GM13977 (cell line): ENCODE data around the gene CCBE1.

Source experiments
- DNase-seq: peaks from one replicate; pipeline ENCODE4 v3.0.0; 2012; ENCODE audit warnings: low spot score
- in situ Hi-C: fragments of 300-500 bp; cut with MboI; formaldehyde crosslinking; loops from one replicate; pipeline ENCODE4 v1.12.0; 2022; ENCODE audit warnings: low sequenced_read_pairs, low pct_unique_long_range_greater_than_20kb, mixed read lengths, inconsistent platforms; ENCODE audit not compliant: unreplicated experiment
- TF ChIP-seq, protein P1 (sequence below): IDR thresholded peaks from 2 replicates; pipeline ENCODE4 v1.5.1; 2012; ENCODE audit warnings: mild to moderate bottlenecking, control low read depth; ENCODE audit not compliant: insufficient read depth; ENCODE audit errors: extremely low read depth, missing control alignments

Gene CCBE1

DNA sequence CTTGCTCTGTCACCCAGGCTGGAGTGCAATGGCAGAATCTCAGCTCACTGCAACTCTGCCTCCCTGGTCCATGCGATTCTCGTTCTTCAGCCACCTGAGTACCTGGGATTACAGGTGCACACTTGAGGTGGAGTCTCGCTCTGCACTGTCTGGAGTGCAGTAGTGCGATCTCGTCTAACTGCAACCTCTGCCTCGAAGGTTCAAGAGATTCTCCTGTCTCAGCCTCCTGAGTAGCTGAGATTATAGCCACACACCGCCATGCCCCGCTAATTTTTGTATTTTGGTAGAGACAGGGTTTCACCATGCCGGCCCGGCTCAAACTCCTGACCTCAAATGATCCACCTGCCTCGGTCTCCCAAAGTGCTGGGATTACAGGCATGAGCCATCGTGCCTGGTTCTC, 83.3 kb downstream of the CCBE1 start:
- DNase-seq: no peak
- TF ChIP-seq, protein P1, sequence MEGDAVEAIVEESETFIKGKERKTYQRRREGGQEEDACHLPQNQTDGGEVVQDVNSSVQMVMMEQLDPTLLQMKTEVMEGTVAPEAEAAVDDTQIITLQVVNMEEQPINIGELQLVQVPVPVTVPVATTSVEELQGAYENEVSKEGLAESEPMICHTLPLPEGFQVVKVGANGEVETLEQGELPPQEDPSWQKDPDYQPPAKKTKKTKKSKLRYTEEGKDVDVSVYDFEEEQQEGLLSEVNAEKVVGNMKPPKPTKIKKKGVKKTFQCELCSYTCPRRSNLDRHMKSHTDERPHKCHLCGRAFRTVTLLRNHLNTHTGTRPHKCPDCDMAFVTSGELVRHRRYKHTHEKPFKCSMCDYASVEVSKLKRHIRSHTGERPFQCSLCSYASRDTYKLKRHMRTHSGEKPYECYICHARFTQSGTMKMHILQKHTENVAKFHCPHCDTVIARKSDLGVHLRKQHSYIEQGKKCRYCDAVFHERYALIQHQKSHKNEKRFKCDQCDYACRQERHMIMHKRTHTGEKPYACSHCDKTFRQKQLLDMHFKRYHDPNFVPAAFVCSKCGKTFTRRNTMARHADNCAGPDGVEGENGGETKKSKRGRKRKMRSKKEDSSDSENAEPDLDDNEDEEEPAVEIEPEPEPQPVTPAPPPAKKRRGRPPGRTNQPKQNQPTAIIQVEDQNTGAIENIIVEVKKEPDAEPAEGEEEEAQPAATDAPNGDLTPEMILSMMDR: no peak
- in situ Hi-C loops: no loop called here

DNA sequence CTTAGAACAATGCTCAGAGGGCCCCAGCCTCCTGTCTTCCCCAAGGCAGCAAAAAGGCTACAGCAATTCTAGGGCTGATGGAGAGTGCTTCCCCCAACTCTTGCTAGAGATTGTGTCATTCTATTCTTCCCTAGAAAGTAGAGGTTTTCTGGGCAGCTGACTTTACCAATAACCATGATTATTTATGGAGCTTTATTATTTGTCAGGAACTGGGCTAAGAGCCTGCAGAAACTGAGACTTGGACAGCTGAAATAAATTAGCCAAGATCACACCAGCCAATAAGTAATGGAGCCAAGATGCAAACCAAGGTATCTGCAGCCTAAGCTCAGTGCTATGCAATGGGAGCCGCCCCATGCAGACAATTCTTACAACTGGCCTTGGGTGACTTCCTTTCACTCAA, 84.8 kb downstream of the CCBE1 start:
- no peak for DNase-seq
- TF ChIP-seq, protein P1: no peak
- in situ Hi-C loops: no loop called here

DNA sequence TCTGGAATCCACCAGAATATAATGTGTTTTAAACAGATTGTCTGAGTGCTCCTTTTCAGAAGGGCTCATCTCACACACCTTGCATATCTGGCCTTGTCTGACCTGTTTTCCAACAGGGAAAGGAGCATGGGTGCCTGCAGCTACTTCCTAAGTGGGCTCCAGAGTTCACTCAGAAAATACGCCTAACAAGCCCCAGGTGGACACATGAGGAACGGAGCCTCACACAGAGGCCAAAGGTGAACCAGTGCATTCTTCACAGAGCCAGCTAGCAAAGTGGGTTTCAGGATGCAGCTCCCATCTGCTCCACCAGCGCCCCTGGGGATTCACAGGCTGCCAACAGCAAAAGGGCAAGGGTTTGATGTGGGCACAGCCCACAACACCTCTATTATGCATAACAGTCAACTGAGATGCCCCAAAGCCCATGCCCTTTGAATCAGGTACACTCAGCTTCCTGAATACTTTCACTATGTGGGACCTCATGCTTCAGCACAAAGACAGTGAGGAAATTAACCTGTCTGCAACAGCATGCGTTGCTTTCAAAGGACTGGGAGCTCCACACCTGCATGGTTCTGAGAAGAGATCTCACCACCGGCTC, 86.6 kb downstream of the CCBE1 start:
- in situ Hi-C loops: no loop called here
- TF ChIP-seq, protein P1: no peak
- DNase-seq: no peak

DNA sequence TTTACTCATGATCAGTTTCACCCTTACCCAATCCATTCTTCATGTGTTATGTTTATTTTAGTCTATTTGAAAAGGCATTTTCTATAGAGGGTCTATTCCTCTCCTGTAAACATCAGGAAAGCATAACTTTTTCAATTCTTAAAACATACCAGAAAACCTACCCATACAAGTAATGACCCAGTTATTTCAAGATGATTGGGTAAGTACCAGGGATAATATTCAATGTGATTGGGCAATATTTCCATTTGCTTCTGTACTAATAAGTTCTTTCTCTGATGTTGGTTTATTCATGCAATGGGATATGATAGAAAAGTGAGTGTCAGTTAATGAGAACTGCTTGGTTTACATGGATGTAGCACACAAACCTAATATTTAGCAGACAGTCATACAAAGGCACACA, 87.6 kb downstream of the CCBE1 start:
- TF ChIP-seq, protein P1: no peak
- in situ Hi-C loops: no loop called here
- no peak for DNase-seq

DNA sequence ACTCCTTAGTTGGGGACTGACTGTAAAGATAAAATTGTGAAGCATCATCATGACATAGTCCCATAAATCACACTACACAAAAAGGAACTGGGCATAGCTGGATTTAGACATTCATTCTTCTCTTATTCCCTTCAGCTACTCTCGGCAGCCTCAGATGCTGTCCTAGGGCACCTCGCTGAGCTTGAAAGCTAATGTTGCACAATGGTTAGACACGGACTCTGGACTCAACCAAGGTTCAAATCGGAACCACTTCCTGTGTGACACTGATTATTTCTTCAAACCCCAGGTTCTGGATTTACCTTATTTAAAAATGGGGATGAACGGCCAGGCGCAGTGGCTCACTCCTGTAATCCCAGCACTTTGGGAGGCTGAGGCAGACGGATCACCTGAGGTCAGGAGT, 89.8 kb downstream of the CCBE1 start:
- DNase-seq: no peak
- TF ChIP-seq, protein P1: no peak
- in situ Hi-C loops: no loop called here

DNA sequence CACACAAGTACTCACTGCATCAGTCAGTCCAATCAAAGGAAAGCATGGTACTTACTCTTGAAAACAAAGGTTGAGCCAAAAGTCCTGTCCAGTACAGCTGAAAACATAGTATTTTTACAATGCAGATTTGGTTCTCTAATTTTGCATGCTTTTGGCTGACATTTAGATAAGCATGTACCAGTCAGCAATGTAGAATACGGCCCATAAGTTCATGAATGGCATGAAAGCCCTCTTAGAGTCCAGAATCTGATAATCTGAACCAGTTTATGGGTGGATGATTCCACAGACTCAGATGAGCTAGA, 90.2 kb downstream of the CCBE1 start:
- TF ChIP-seq, protein P1: no peak
- in situ Hi-C loops: no loop called here
- DNase-seq: no peak
